Measurements from ENCODE around the gene EPB41L2. TPM values are rescaled to one million over a fixed set of nuclear protein-coding genes. Genes with fewer than 3 reads are reported as not detected.

Gene EPB41L2
- total RNA-seq, 4 donors from 2014 or later, result 104 to 317 (median 144) TPM

- DNase-seq (ENCODE audit: low spot score) (no peak), ATAC-seq (ENCODE audit: low FRiP score) (no peak)
- TF ChIP-seq CTCF (IDR thresholded peaks at IDR 0.05), result no peak
Observed at GRCh38 chr6:130858054-130858453, 205.0 kb downstream of the EPB41L2 start.

GRCh38 chr6:130853555-130854183 is 209.4 kb downstream of the EPB41L2 start:
- ATAC-seq (ENCODE audit: low FRiP score) (no peak), DNase-seq (ENCODE audit: low spot score) (no peak)
- no peak for TF ChIP-seq CTCF (IDR thresholded peaks at IDR 0.05)

- no peak for TF ChIP-seq CTCF (IDR thresholded peaks at IDR 0.05)
- ATAC-seq (ENCODE audit: low FRiP score), result no peak
Observed at GRCh38 chr6:130852844-130853554, 210.0 kb downstream of the EPB41L2 start.

GRCh38 chr6:130851026-130851425 is 212.0 kb downstream of the EPB41L2 start:
- TF ChIP-seq CTCF (IDR thresholded peaks at IDR 0.05), result no peak
- ATAC-seq (ENCODE audit: low FRiP score) (no peak), DNase-seq (ENCODE audit: low spot score) (no peak)

More at GRCh38 chr6:130852844-130853554, 210.0 kb downstream of the EPB41L2 start:
- DNase-seq (ENCODE audit: low spot score), result no peak

- DNase-seq (ENCODE audit: low spot score) (no peak), ATAC-seq (ENCODE audit: low FRiP score) (no peak)
- TF ChIP-seq CTCF (IDR thresholded peaks at IDR 0.05), result no peak
Observed at GRCh38 chr6:130849594-130849993, 213.5 kb downstream of the EPB41L2 start.

- no peak for TF ChIP-seq CTCF (IDR thresholded peaks at IDR 0.05)
- DNase-seq (ENCODE audit: low spot score), result no peak
- ATAC-seq (ENCODE audit: low FRiP score), result no peak
Observed at GRCh38 chr6:130848945-130849344, 214.1 kb downstream of the EPB41L2 start.

Measured in omental fat pad (tissue), 4 donors.